ENCODE results near the gene TBC1D3L.
"Not testable (repeated sequence)": the region's sequence is repeated elsewhere in the genome, so short reads cannot be mapped to it uniquely, and the experiment has no call there.

TBC1D3L gene

GRCh38 chr17:37988960-37989359 is at the start of gene TBC1D3L:
TSS of gene TBC1D3L (minus strand) at chr17:37989060. CDS start at chr17:37987520, 1,540 bp downstream.
- not testable (repeated sequence) for DNase-seq

GRCh38 chr17:38003676-38004075 is 14.8 kb upstream of the TBC1D3L start, which contains the start of gene TBC1D3D:
TSS of gene TBC1D3D (plus strand) at chr17:38003976. CDS start at chr17:38005561, 1,585 bp downstream.
- not testable (repeated sequence) for DNase-seq

Measured in SHP77 treated with DMSO at 0.1 percent for 48 hours (cell line).